Breast epithelium (tissue), 4 donors: ENCODE measurements around the gene PSMD10. TPM values are rescaled to one million over a fixed set of nuclear protein-coding genes. Genes with fewer than 3 reads are reported as not detected.

ENCODE experiments used
- DNase-seq, 2 donors: peaks; one replicate each; pipeline ENCODE4 v3.0.0-alpha.2; 2019; ENCODE audit warnings: low spot score in 2 of 2
- H3K27ac ChIP-seq, 2 donors: fragments of 200-600 bp; sonication (generic) in 1 of 2; one replicate each; pipeline ENCODE4 v1.5.1; 2016 to 2019; ENCODE audit warnings: mild to moderate bottlenecking in 1 of 2
- H3K27me3 ChIP-seq, 2 donors: fragments of 200-600 bp; sonication (generic) in 1 of 2; one replicate each; pipeline versions ENCODE4 v1.5.1 to v1.6.0; 2017 to 2019; ENCODE audit warnings: control low read depth in 1 of 2, mild to moderate bottlenecking in 1 of 2
- H3K36me3 ChIP-seq: fragments of 200-600 bp; one replicate; pipeline ENCODE4 v1.5.1; 2019
- H3K4me1 ChIP-seq, 2 donors: fragments of 200-600 bp; sonication (generic); one replicate each; pipeline ENCODE4 v1.5.1; 2016 to 2019; ENCODE audit warnings: control low read depth in 1 of 2
- H3K4me3 ChIP-seq, 3 donors: fragments of 200-600 bp; sonication (generic); 1 replicate in 2 of 3; 2 replicates in 1 of 3; pipeline ENCODE4 v1.5.1; 2016 to 2019; ENCODE audit warnings: mild to moderate bottlenecking in 3 of 3, moderate library complexity in 2 of 3
- H3K9me3 ChIP-seq, 2 donors: fragments of 200-600 bp; sonication (generic) in 1 of 2; one replicate each; pipeline ENCODE4 v1.5.1; 2016 to 2019; ENCODE audit warnings: control low read depth in 1 of 2
- CTCF ChIP-seq, 3 donors: fragments of 450-650 bp; IDR thresholded peaks; one replicate each; pipeline ENCODE4 v1.5.1; 2016 to 2017; ENCODE audit warnings: antibody characterized with exemption in 3 of 3, mild to moderate bottlenecking in 3 of 3, moderate library complexity in 3 of 3
- POLR2A ChIP-seq: fragments of 450-650 bp; IDR thresholded peaks from one replicate; pipeline ENCODE4 v1.6.1; 2016; ENCODE audit warnings: antibody characterized with exemption, mild to moderate bottlenecking, moderate library complexity
- POLR2AphosphoS5 ChIP-seq, 3 donors: sonication (generic); formaldehyde crosslinking; IDR thresholded peaks; one replicate each; pipeline ENCODE4 v1.6.1; 2017; ENCODE audit warnings: antibody characterized with exemption in 3 of 3
- intact Hi-C: fragments of 100-400 bp; cut with DNase I; formaldehyde crosslinking; loops from one replicate; pipeline ENCODE4 v1.15.1; 2023; ENCODE audit warnings: low total_unique reads
- total RNA-seq, 3 donors: library from RNA; depleted of rRNA; stranded (reverse); fragments of >200 nt; gene quantifications; one replicate each; pipeline ENCODE4 v1.1.0, GENCODE V29; 2016

Gene PSMD10
- total RNA-seq, 3 donors from 2014 or later = 36.1 to 39.0 (median 38.6) TPM

GRCh38 chrX:108049649-108050048, 41.7 kb downstream of the PSMD10 start:
- no peak for TF ChIP-seq CTCF (IDR thresholded peaks at IDR 0.05)
- TF ChIP-seq POLR2A = no peak
- TF ChIP-seq POLR2AphosphoS5 (IDR thresholded peaks at IDR 0.05) = no peak
- intact Hi-C loops = no loop called here
- DNase-seq = no peak
- no peaks in the 10 kb centered on the region for H3K9me3 ChIP-seq
- H3K4me1 ChIP-seq = no peaks in the 10 kb centered on the region
- no peak overlapping the region for H3K4me3 ChIP-seq
- no peak overlapping the region for H3K27ac ChIP-seq
- no peaks in the 10 kb centered on the region for H3K36me3 ChIP-seq
- peaks cover 0 to 38% of the 10 kb centered on the region in 2 donors for H3K27me3 ChIP-seq

GRCh38 chrX:108044554-108045256, 46.6 kb downstream of the PSMD10 start, which contains the start of gene VSIG1:
TSS of gene VSIG1 (plus strand) at chrX:108045065. CDS start at chrX:108045131, 66 bp downstream.
- H3K4me1 ChIP-seq = no peaks in the 10 kb centered on the region
- no peak for TF ChIP-seq POLR2A
- no peak for TF ChIP-seq POLR2AphosphoS5 (IDR thresholded peaks at IDR 0.05)
- no peak for TF ChIP-seq CTCF (IDR thresholded peaks at IDR 0.05)
- peaks cover 0 to 41% of the 10 kb centered on the region in 2 donors for H3K27me3 ChIP-seq
- H3K27ac ChIP-seq = no peak within 1 kb of the TSS
- H3K9me3 ChIP-seq = no peaks in the 10 kb centered on the region
- no peak within 1 kb of the TSS for H3K4me3 ChIP-seq
- no peak for DNase-seq
- no peaks in the 10 kb centered on the region for H3K36me3 ChIP-seq
- intact Hi-C loops = no loop called here

- Histone ChIP-seq H3K36me3 (no peaks in the 10 kb centered on the region), H3K27me3 (peaks cover 0 to 73% of the 10 kb centered on the region in 2 donors), H3K4me3 (no peak overlapping the region), H3K4me1 (no peaks in the 10 kb centered on the region), H3K27ac (no peak overlapping the region), H3K9me3 (no peaks in the 10 kb centered on the region)
- no peak for TF ChIP-seq POLR2A
- no peak for TF ChIP-seq CTCF (IDR thresholded peaks at IDR 0.05)
- TF ChIP-seq POLR2AphosphoS5 (IDR thresholded peaks at IDR 0.05) = no peak
- DNase-seq = no peak
- intact Hi-C loops = no loop called here
These were observed 54.9 kb downstream of the PSMD10 start for GRCh38 chrX:108036298-108036973.

- no peak for DNase-seq
- H3K36me3 ChIP-seq = no peaks in the 10 kb centered on the region
- intact Hi-C loops = no loop called here
- no peaks in the 10 kb centered on the region for H3K9me3 ChIP-seq
- H3K4me1 ChIP-seq = no peaks in the 10 kb centered on the region
- no peak overlapping the region for H3K4me3 ChIP-seq
- H3K27me3 ChIP-seq = peaks cover 0 to 69% of the 10 kb centered on the region in 2 donors
- no peak overlapping the region for H3K27ac ChIP-seq
- TF ChIP-seq POLR2AphosphoS5 (IDR thresholded peaks at IDR 0.05) = no peak
These were observed 56.6 kb downstream of the PSMD10 start for GRCh38 chrX:108034725-108035124.

Other genes with a start within 250 kb of the PSMD10 start
- not detected for gene TEX13B, start 109.2 kb downstream of the PSMD10 start, total RNA-seq
- not detected for gene VSIG1, start 46.5 kb downstream of the PSMD10 start, total RNA-seq
- 10 to 100 TPM in 2 of 3 donors, 1 to 10 TPM in 1; 9.8 to 12.5 (median 10.2) TPM for gene ATG4A, start 236 bp upstream of the PSMD10 start, total RNA-seq